NCI-H345 treated with DMSO at 0.1 percent for 48 hours (cell line): ENCODE measurements around the gene DHRSX.
"Not testable (repeated sequence)": the region's sequence is repeated elsewhere in the genome, so short reads cannot be mapped to it uniquely, and the experiment has no call there.

Experiments used
- DNase-seq: peaks from one replicate; lab custom pipeline; 2025; ENCODE audit not compliant: unreplicated experiment; lab: John Stamatoyannopoulos, UW

DHRSX gene

GRCh38 chrX:2427147-2427546, 73.6 kb downstream of the DHRSX start:
- no peak for DNase-seq

GRCh38 chrX:2426289-2426882, 74.4 kb downstream of the DHRSX start:
- DNase-seq: no peak

GRCh38 chrX:2425286-2426071, 75.3 kb downstream of the DHRSX start:
- no peak for DNase-seq

- DNase-seq: no peak
Measured at GRCh38 chrX:2424317-2424716, 76.5 kb downstream of the DHRSX start.

- DNase-seq: no peak
Measured at GRCh38 chrX:2423899-2424298, 76.9 kb downstream of the DHRSX start.

GRCh38 chrX:2423282-2423681, 77.5 kb downstream of the DHRSX start:
- DNase-seq: no peak

GRCh38 chrX:2419418-2419817, 81.4 kb downstream of the DHRSX start:
- DNase-seq: not testable (repeated sequence)

- DNase-seq: no peak
Measured at GRCh38 chrX:2418000-2418399, 82.8 kb downstream of the DHRSX start.

GRCh38 chrX:2416851-2417604, 83.7 kb downstream of the DHRSX start:
- DNase-seq: no peak

GRCh38 chrX:2414384-2414783, 86.4 kb downstream of the DHRSX start:
- no peak for DNase-seq

- DNase-seq: no peak
Measured at GRCh38 chrX:2413969-2414368, 86.8 kb downstream of the DHRSX start.

- no peak for DNase-seq
Measured at GRCh38 chrX:2412131-2412530, 88.6 kb downstream of the DHRSX start.

GRCh38 chrX:2410279-2411020, 90.3 kb downstream of the DHRSX start:
- no peak for DNase-seq

GRCh38 chrX:2409796-2410195, 91.0 kb downstream of the DHRSX start:
- DNase-seq: no peak

GRCh38 chrX:2408856-2409255, 91.9 kb downstream of the DHRSX start:
- DNase-seq: no peak

- no peak for DNase-seq
Measured at GRCh38 chrX:2406891-2407518, 93.8 kb downstream of the DHRSX start.

- no peak for DNase-seq
Measured at GRCh38 chrX:2404776-2405175, 96.0 kb downstream of the DHRSX start.

- DNase-seq: no peak
Measured at GRCh38 chrX:2402361-2402690, 98.5 kb downstream of the DHRSX start.

GRCh38 chrX:2401590-2402360, 99.0 kb downstream of the DHRSX start:
- DNase-seq: no peak

- no peak for DNase-seq
Measured at GRCh38 chrX:2401201-2401589, 99.6 kb downstream of the DHRSX start.
